ENCODE data around the gene RNF223. TPM values are rescaled to one million over a fixed set of nuclear protein-coding genes. Genes with fewer than 3 reads are reported as not detected.
A peak's percentile ranks its signal among the peaks of the same experiment; 100 is the strongest.

The RNF223 gene
- total RNA-seq, 1 donor from 2014 or later, result not detected

DNA sequence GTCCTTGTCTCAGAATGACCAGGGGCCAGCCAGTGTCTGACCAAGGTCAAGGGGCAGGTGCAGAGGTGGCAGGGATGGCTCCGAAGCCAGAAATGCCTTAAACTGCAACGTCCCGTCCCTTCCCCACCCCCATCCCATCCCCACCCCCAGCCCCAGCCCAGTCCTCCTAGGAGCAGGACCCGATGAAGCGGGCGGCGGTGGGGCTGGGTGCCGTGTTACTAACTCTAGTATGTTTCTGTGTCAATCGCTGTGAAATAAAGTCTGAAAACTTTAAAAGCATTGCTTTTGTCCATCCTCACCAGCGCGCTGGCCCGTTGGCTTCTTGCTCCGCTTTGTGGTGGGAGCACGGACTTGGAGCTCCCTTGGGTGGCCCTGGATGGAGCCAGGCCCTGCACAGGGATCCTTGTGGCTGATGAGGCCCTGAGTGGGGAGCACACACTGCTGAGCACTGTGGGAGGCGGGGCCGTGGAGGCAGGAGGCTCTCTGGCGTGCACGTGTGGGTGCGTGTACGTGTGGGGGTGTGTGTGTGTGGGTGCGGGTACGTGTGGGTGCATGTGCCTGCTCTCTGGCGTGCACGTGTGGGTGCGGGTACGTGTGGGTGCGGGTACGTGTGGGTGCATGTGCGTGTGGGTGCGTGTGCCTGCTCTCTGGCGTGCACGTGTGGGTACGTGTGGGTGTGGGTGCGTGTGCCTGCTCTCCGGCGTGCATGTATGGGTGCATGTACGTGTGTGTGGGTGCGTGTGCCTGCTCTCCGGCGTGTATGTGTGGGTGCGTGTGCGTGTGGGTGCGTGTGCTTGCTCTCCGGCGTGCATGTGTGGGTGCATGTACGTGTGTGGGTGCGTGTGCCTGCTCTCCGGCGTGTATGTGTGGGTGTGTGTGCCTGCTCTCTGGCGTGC, 18.0 kb downstream of the RNF223 start:
- peak overlapping the region; percentile 17 for H3K27ac Mint-ChIP-seq (ENCODE audit: unreplicated experiment)
- no peak overlapping the region for H3K4me3 Mint-ChIP-seq (ENCODE audit: unreplicated experiment)
- peaks cover 14% of the 10 kb centered on the region for H3K9me3 Mint-ChIP-seq (ENCODE audit: unreplicated experiment)
- peaks cover 7% of the 10 kb centered on the region for H3K36me3 Mint-ChIP-seq (ENCODE audit: unreplicated experiment)
- peaks cover 19% of the 10 kb centered on the region for H3K27me3 Mint-ChIP-seq (ENCODE audit: unreplicated experiment)
- no peak for DNase-seq
- H3K4me1 Mint-ChIP-seq (ENCODE audit: low read depth, unreplicated experiment), result no peaks in the 10 kb centered on the region
- TF ChIP-seq, protein P1, sequence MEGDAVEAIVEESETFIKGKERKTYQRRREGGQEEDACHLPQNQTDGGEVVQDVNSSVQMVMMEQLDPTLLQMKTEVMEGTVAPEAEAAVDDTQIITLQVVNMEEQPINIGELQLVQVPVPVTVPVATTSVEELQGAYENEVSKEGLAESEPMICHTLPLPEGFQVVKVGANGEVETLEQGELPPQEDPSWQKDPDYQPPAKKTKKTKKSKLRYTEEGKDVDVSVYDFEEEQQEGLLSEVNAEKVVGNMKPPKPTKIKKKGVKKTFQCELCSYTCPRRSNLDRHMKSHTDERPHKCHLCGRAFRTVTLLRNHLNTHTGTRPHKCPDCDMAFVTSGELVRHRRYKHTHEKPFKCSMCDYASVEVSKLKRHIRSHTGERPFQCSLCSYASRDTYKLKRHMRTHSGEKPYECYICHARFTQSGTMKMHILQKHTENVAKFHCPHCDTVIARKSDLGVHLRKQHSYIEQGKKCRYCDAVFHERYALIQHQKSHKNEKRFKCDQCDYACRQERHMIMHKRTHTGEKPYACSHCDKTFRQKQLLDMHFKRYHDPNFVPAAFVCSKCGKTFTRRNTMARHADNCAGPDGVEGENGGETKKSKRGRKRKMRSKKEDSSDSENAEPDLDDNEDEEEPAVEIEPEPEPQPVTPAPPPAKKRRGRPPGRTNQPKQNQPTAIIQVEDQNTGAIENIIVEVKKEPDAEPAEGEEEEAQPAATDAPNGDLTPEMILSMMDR (IDR thresholded peaks at IDR 0.05; ENCODE audit: partially characterized antibody, unreplicated experiment), result no peak

DNA sequence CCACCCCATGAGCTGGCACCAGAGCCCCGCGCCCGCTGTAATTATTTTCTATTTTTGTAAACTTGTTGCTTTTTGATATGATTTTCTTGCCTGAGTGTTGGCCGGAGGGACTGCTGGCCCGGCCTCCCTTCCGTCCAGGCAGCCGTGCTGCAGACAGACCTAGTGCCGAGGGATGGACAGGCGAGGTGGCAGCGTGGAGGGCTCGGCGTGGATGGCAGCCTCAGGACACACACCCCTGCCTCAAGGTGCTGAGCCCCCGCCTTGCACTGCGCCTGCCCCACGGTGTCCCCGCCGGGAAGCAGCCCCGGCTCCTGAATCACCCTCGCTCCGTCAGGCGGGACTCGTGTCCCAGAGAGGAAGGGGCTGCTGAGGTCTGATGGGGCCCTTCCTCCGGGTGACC, 19.1 kb downstream of the RNF223 start:
- no peaks in the 10 kb centered on the region for H3K4me1 Mint-ChIP-seq (ENCODE audit: low read depth, unreplicated experiment)
- no peak for DNase-seq
- TF ChIP-seq, protein P1 (IDR thresholded peaks at IDR 0.05; ENCODE audit: partially characterized antibody, unreplicated experiment), result no peak
- peaks cover 14% of the 10 kb centered on the region for H3K9me3 Mint-ChIP-seq (ENCODE audit: unreplicated experiment)
- H3K36me3 Mint-ChIP-seq (ENCODE audit: unreplicated experiment), result peaks cover 7% of the 10 kb centered on the region
- H3K4me3 Mint-ChIP-seq (ENCODE audit: unreplicated experiment), result no peak overlapping the region
- H3K27ac Mint-ChIP-seq (ENCODE audit: unreplicated experiment), result no peak overlapping the region
- peaks cover 20% of the 10 kb centered on the region for H3K27me3 Mint-ChIP-seq (ENCODE audit: unreplicated experiment)

DNA sequence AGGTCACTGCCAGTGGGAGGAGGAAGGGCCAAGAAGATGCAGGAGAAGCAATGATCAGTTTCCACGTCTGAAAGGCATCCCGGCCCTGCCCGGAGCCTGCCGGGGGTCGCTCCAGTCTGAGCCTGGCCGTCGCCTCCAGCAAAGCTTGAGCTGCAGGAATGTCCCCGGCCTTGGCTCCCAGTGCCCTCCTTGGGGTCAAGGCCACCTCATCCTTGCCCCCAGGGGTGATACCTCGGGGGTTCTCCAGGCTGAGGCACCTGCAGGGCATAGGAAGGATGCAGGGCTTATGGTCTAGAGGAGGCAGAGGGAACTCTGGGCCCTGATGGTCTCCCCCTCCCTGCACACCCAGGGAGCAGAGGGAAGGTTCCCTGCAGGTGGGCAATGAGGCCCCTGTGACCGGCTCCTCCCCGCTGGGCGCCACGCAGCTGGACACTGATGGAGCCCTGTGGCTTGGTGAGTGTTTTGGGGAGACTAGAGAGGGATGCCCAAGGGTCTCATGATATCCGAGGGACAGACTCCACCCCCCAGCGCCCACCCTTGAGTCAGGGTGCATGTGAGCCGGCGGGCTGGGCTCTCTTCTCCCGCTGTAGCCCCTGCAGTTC, 19.9 kb downstream of the RNF223 start:
- DNase-seq, result no peak
- peaks cover 14% of the 10 kb centered on the region for H3K9me3 Mint-ChIP-seq (ENCODE audit: unreplicated experiment)
- H3K27ac Mint-ChIP-seq (ENCODE audit: unreplicated experiment), result no peak overlapping the region
- no peak overlapping the region for H3K4me3 Mint-ChIP-seq (ENCODE audit: unreplicated experiment)
- H3K27me3 Mint-ChIP-seq (ENCODE audit: unreplicated experiment), result peaks cover 20% of the 10 kb centered on the region
- TF ChIP-seq, protein P1 (IDR thresholded peaks at IDR 0.05; ENCODE audit: partially characterized antibody, unreplicated experiment), result no peak
- no peaks in the 10 kb centered on the region for H3K4me1 Mint-ChIP-seq (ENCODE audit: low read depth, unreplicated experiment)
- H3K36me3 Mint-ChIP-seq (ENCODE audit: unreplicated experiment), result peaks cover 7% of the 10 kb centered on the region

DNA sequence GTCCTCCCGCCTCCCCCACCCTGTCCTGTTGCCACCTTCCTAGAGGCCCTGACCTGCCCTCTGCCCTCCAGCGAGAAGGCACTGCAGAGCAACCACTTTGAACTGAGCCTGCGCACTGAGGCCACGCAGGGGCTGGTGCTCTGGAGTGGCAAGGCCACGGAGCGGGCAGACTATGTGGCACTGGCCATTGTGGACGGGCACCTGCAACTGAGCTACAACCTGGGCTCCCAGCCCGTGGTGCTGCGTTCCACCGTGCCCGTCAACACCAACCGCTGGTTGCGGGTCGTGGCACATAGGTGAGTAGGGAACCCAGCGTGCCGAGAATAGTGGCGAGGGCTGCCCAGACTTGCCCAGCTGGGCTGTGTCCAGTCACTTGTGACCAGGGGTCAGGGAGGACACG, 20.4 kb downstream of the RNF223 start:
- no peak overlapping the region for H3K27ac Mint-ChIP-seq (ENCODE audit: unreplicated experiment)
- H3K9me3 Mint-ChIP-seq (ENCODE audit: unreplicated experiment), result peaks cover 14% of the 10 kb centered on the region
- no peaks in the 10 kb centered on the region for H3K4me1 Mint-ChIP-seq (ENCODE audit: low read depth, unreplicated experiment)
- peaks cover 7% of the 10 kb centered on the region for H3K36me3 Mint-ChIP-seq (ENCODE audit: unreplicated experiment)
- peaks cover 20% of the 10 kb centered on the region for H3K27me3 Mint-ChIP-seq (ENCODE audit: unreplicated experiment)
- TF ChIP-seq, protein P1 (IDR thresholded peaks at IDR 0.05; ENCODE audit: partially characterized antibody, unreplicated experiment), result no peak
- no peak for DNase-seq
- no peak overlapping the region for H3K4me3 Mint-ChIP-seq (ENCODE audit: unreplicated experiment)

DNA sequence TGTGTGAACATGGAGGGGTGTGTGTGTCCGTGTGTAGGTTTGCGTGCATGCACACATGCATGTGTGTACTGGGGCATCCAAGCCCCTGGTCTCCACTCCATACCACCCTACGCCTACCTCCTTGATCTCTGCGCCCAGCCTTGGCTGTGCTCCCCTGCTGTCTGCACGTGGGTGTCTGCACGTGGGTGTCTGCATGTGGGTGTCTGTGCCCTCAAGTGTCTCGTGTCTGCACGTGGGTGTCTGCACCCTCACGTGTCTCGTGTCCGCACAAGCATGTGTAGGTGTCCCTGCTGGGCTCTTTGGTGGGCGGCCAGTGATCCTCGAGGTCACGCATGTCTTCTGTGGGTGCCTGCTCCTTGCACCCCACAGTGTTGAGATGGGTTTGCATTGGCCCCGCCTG, 21.1 kb downstream of the RNF223 start:
- DNase-seq, result no peak
- TF ChIP-seq, protein P1 (IDR thresholded peaks at IDR 0.05; ENCODE audit: partially characterized antibody, unreplicated experiment), result no peak
- Mint-ChIP-seq H3K4me3 (ENCODE audit: unreplicated experiment) (no peak overlapping the region), H3K36me3 (ENCODE audit: unreplicated experiment) (peaks cover 7% of the 10 kb centered on the region), H3K9me3 (ENCODE audit: unreplicated experiment) (peaks cover 16% of the 10 kb centered on the region), H3K27ac (ENCODE audit: unreplicated experiment) (no peak overlapping the region), H3K4me1 (ENCODE audit: low read depth, unreplicated experiment) (no peaks in the 10 kb centered on the region), H3K27me3 (ENCODE audit: unreplicated experiment) (peaks cover 20% of the 10 kb centered on the region)
